ENCODE measurements around the gene SLC9B2. TPM values are rescaled to one million over a fixed set of nuclear protein-coding genes. Genes with fewer than 3 reads are reported as not detected.

SLC9B2 gene
- total RNA-seq, 2 donors from 2014 or later: 8.7 to 40.6 TPM

DNA sequence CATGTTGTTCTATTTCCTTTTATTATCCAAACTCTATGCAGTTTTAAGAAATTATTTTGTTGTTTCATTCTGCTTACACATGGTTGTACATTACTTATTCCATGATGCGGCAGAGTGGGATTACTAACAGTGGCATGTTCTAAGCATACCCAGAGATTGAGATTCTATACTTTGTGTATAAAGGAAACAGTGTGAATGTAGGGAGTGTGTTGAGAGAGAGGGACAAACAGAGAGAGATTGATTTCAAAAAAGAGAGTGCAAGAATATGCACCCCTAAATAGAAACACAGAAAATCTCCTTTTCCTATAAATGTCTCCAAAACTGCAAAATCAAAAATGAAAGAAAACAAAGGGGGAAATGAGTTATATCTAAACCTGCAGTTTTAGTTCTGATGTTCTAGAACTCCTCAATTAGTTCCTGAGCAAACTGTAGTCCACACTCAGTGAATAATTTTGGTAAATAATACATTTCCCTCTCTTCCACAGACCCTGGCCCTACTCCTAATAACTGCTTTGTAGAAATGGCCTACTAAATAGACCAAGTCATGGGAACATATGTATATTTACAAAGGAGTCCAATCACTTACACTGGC is 88.0 kb downstream of the SLC9B2 start:
- DNase-seq (ENCODE audit: low spot score) (no peak), ATAC-seq (ENCODE audit: insufficient number of reproducible peaks, low FRiP score, low read depth) (no peak)
- Histone ChIP-seq H3K27me3 (replicated peaks; ENCODE audit: insufficient read depth) (no peaks in the 10 kb centered on the region), H3K36me3 (no peaks in the 10 kb centered on the region), H3K4me3 (no peak overlapping the region), H3K9me3 (no peaks in the 10 kb centered on the region), H3K27ac (no peak overlapping the region), H3K4me1 (ENCODE audit: control insufficient read depth in 1 of 2, low read depth in 2 of 2) (no peaks in the 10 kb centered on the region)
- TF ChIP-seq CTCF (IDR thresholded peaks at IDR 0.05): no peak

DNA sequence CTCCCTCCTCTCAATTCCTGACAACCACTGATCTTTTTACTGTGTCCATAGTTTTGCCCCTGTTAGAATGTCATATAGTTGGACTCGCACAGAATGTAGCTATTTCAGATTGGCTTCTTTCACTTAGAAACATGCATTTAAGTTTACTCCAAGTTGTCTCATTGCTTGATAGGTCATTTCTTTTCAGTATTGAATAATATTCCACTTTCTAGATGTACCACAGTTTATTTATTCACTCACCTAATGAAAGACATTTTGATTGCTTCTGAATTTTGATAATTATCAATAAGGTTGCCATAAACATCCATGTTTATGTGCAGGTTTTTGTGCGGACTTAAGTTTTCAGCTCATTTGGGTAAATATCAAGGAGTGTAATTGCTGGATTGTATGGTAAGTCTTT is 95.6 kb downstream of the SLC9B2 start:
- Histone ChIP-seq H3K9me3 (no peaks in the 10 kb centered on the region), H3K4me1 (ENCODE audit: control insufficient read depth in 1 of 2, low read depth in 2 of 2) (no peaks in the 10 kb centered on the region), H3K27me3 (replicated peaks; ENCODE audit: insufficient read depth) (no peaks in the 10 kb centered on the region), H3K36me3 (no peaks in the 10 kb centered on the region), H3K4me3 (no peak overlapping the region), H3K27ac (no peak overlapping the region)
- TF ChIP-seq CTCF (IDR thresholded peaks at IDR 0.05): no peak
- DNase-seq (ENCODE audit: low spot score) (no peak), ATAC-seq (ENCODE audit: insufficient number of reproducible peaks, low FRiP score, low read depth) (no peak)

Other genes with a start within 250 kb of the SLC9B2 start
- gene UBE2D3, start 249.2 kb downstream of the SLC9B2 start, total RNA-seq: 100 to 1,000 TPM; 245 to 376 TPM
- 10 to 100 TPM in 1 of 2 donors, 1 to 10 TPM in 1; 4.9 to 10.2 TPM for gene CISD2, start 207.8 kb downstream of the SLC9B2 start, total RNA-seq
- not detected for gene SLC9B1, start 57.1 kb downstream of the SLC9B2 start, total RNA-seq
- 10 to 100 TPM; 62.2 to 63.0 TPM for gene BDH2, start 23.1 kb upstream of the SLC9B2 start, total RNA-seq
- gene CENPE, start 121.6 kb upstream of the SLC9B2 start, total RNA-seq: 1 to 10 TPM in 1 of 2 donors, under 1 TPM in 1; 0.41 to 1.3 TPM

Data from thoracic aorta (tissue), 2 donors.